GM12801 (cell line): Measurements from ENCODE around the gene CTDSPL.

Experiments
- TF ChIP-seq, protein P1 (sequence below): IDR thresholded peaks from one replicate; pipeline ENCODE4 v1.5.1; 2011; ENCODE audit warnings: control low read depth; ENCODE audit not compliant: insufficient read length; ENCODE audit errors: extremely low read depth

The CTDSPL gene

DNA sequence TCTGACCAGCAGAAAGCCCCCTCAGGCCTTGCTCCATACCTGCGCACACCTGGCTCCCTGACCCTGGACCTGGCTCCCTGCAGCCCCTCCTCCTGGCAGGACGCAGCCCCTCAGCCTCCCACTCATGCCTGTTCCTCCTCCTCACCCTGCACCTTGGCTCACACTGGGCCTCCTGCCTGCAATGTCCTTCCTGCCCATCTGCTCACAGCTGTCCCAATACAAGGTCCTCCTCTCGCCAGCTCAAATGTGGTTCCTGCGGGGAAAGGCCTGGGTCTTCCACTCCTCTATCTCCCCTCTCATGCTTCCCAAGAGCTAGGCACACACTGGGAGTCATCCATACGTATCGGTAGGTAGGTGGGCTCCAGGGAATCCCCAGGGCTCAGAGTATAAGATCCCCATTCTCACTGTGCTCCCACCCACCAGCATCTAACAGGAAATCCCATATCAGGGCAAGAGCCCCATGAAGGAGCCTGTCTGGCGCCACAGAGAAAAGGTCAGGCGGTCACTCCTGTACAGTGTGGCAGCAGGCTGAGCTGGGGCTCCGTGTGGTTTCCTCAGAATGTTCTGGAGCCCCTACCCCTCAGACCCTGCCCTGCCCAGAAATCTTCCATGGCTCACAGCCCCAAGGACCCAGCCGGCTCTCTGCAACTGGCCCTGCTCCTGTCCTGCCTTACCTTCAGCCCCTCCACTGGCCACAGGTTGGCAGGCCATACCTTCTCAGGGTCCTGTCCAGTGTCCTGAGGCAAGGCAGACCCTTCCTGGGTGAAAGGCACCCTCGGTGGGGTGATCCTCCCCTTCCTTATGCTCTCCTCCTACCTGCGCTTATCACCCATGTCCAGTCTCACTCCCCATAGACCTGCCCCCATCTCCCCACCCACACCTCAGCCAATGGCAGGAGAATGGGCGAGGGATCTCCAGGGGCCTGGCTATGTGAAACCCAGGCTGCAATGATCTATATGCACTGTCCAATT lies 156.9 kb downstream of the CTDSPL start:
- TF ChIP-seq, protein P1, sequence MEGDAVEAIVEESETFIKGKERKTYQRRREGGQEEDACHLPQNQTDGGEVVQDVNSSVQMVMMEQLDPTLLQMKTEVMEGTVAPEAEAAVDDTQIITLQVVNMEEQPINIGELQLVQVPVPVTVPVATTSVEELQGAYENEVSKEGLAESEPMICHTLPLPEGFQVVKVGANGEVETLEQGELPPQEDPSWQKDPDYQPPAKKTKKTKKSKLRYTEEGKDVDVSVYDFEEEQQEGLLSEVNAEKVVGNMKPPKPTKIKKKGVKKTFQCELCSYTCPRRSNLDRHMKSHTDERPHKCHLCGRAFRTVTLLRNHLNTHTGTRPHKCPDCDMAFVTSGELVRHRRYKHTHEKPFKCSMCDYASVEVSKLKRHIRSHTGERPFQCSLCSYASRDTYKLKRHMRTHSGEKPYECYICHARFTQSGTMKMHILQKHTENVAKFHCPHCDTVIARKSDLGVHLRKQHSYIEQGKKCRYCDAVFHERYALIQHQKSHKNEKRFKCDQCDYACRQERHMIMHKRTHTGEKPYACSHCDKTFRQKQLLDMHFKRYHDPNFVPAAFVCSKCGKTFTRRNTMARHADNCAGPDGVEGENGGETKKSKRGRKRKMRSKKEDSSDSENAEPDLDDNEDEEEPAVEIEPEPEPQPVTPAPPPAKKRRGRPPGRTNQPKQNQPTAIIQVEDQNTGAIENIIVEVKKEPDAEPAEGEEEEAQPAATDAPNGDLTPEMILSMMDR, result no peak

GRCh38 chr3:38019658-38020341 lies 158.1 kb downstream of the CTDSPL start:
- TF ChIP-seq, protein P1, result no peak

DNA sequence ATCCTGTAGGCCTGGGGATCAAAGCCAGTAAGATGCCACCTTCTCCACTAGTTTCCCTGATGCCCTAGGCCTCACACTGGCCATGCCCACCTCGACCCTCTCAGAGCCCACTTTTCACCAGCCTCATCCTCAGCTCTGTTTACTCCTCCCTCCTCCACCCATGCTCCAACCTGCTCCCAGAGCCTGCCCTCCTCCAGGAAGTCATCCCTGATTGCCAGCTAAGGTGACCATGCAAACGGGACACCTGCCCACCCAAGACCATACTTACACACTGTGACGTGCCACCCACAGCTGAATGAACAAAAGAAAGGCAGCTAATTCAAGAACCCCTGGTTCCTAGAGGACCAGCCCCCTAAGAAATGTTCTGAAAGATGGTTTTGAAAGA lies 158.7 kb downstream of the CTDSPL start:
- TF ChIP-seq, protein P1, result no peak

- TF ChIP-seq, protein P1, result no peak
Observed at GRCh38 chr3:38021196-38021595, 159.5 kb downstream of the CTDSPL start.

- TF ChIP-seq, protein P1, result no peak
Observed at GRCh38 chr3:38022301-38022700, 160.6 kb downstream of the CTDSPL start.

DNA sequence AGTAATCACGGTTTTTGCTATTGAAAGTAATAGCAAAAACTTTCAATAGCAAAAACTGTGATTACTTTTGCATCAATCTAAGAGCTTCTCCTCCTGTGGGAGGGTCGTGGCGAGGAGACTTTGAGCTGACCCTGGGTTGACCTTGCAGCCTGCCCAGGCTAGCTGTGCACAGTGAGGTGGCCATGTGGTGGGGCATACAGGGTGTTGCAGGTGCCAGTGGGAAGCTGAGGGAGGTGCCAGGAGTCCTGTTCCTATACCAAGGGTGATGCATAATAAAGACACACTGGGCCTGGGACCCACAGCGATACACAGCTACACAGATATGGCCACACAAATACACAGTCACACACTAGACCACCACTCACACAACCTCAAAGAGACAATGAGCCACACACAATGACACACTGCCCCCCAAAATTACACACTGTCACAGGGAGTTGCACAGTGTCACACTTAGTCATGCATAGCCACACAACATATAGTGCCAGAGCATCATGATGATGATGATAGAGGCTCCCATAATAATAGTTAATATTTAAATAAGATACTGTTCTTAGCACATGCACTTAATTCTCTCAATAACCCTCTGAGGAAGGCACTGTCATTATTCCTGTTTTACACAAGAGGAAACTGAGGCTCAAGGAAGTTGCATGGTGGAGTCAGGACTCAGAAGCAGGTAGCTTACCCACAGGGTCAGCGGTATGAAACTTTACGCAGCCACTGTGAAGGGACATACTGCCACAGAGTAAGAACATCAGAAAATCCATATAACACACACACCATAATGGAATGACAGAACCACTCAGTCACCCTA lies 161.4 kb downstream of the CTDSPL start:
- TF ChIP-seq, protein P1, result no peak

DNA sequence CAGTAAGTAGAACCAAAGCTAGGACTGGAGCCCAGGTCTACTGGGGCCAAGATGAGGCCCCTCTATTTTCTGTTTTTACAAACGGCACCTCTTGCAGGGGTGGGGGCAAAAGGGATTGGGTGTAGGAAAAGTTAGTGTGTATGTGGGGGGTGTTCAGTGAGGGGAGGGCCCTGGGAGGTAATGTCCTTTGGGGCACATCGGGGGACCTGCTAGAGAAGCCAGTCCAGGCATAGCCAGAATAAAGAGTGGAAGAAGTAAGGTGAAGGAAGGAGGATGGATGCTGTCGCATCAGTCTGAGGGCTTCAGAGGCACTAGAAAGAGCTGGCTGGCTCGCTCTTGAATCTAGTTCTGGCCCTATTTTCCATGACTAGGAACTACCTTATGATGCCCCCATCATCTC lies 165.2 kb downstream of the CTDSPL start:
- TF ChIP-seq, protein P1, result no peak
